NCI-H82 treated with DMSO at 0.1 percent for 48 hours (cell line): ENCODE results near the gene SIRT7.
"Not testable (repeated sequence)": the region's sequence is repeated elsewhere in the genome, so short reads cannot be mapped to it uniquely, and the experiment has no call there.

ENCODE experiments used
- DNase-seq: peaks from one replicate; lab custom pipeline; 2025; ENCODE audit not compliant: unreplicated experiment; lab: John Stamatoyannopoulos, UW

The SIRT7 gene

GRCh38 chr17:81920612-81921536, 2.9 kb upstream of the SIRT7 start:
- DNase-seq = no peak

- no peak for DNase-seq
Measured at GRCh38 chr17:81918832-81919545, 1.0 kb upstream of the SIRT7 start.

- DNase-seq = not testable (repeated sequence)
Measured at GRCh38 chr17:81918333-81918669, 325 bp upstream of the SIRT7 start.

GRCh38 chr17:81916234-81917001, 1.6 kb downstream of the SIRT7 start:
- DNase-seq = no peak

- no peak for DNase-seq
Measured at GRCh38 chr17:81915331-81915730, 2.6 kb downstream of the SIRT7 start.

- DNase-seq = no peak
Measured at GRCh38 chr17:81914103-81914850, 3.7 kb downstream of the SIRT7 start.

- no peak for DNase-seq
Measured at GRCh38 chr17:81913394-81914102, 4.4 kb downstream of the SIRT7 start.

GRCh38 chr17:81912441-81913309, 5.3 kb downstream of the SIRT7 start:
- no peak for DNase-seq

- no peak for DNase-seq
Measured at GRCh38 chr17:81911969-81912368, 6.0 kb downstream of the SIRT7 start.

GRCh38 chr17:81911277-81911961, 6.6 kb downstream of the SIRT7 start, which contains the start of gene PCYT2:
Gene PCYT2, minus strand, starts transcription at chr17:81911399. Its CDS starts 44 bp downstream, at chr17:81911355.
- DNase-seq = peak; percentile 71

GRCh38 chr17:81910840-81911276, 7.1 kb downstream of the SIRT7 start:
- no peak for DNase-seq

GRCh38 chr17:81909966-81910839, 7.8 kb downstream of the SIRT7 start:
- DNase-seq = no peak

- no peak for DNase-seq
Measured at GRCh38 chr17:81909231-81909630, 8.7 kb downstream of the SIRT7 start.

GRCh38 chr17:81908793-81909192, 9.2 kb downstream of the SIRT7 start:
- DNase-seq = no peak

- no peak for DNase-seq
Measured at GRCh38 chr17:81907219-81908145, 10.5 kb downstream of the SIRT7 start.

GRCh38 chr17:81906476-81907218, 11.3 kb downstream of the SIRT7 start:
- DNase-seq = no peak
